GM18508 (cell line): ENCODE results near the gene GLRX2.
"Not testable (repeated sequence)": the region's sequence is repeated elsewhere in the genome, so short reads cannot be mapped to it uniquely, and the experiment has no call there.

Source experiments
- ATAC-seq: cut with Tn5 transposase; IDR thresholded peaks from one replicate; pipeline ENCODE4 v1.9.1; 2021; ENCODE audit warnings: moderate number of reproducible peaks; ENCODE audit not compliant: insufficient read depth, unreplicated experiment

The GLRX2 gene

GRCh38 chr1:193068013-193068412 is 37.2 kb downstream of the GLRX2 start:
- ATAC-seq = no peak

DNA sequence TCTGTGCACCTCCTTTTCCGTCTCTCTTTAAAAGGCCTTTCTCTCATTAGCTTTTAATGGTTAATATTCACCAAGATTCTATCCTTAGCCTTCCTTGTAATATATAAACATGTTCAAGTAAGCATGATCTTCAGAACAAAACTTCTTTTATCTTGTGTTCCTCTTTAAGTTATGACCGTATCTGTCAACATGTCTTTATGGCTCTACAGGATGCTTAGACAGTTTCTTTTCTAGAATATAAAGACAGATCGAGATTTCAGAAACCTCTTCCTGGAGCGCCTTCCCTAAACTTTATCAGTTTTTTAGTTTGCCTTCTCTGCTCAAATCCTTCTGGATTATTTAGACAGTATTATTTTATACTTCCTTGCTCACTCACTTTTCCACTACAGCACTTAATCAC is 38.6 kb downstream of the GLRX2 start:
- no peak for ATAC-seq

- no peak for ATAC-seq
Measured at GRCh38 chr1:193065954-193066353, 39.3 kb downstream of the GLRX2 start.

GRCh38 chr1:193062698-193063463 is 42.3 kb downstream of the GLRX2 start:
- ATAC-seq = no peak

GRCh38 chr1:193060938-193061337 is 44.3 kb downstream of the GLRX2 start:
- no peak for ATAC-seq

GRCh38 chr1:193060406-193060805 is 44.8 kb downstream of the GLRX2 start:
- no peak for ATAC-seq

DNA sequence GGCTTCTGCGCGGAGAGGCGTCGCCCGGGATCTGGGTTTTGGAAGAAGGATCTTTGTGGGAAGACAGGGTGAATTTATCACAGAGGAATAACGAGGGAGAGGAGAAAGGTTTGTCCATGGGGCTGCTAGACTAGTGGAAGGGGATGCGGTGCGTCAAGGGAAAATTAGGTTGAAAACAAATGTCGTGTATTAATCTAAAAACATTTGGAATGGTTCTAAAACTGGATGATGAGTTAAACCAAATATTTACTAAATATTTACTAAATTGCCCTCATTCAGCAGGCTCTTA is 45.2 kb downstream of the GLRX2 start:
- no peak for ATAC-seq

- peak; percentile 94 for ATAC-seq
Measured at GRCh38 chr1:193059282-193060114, 45.7 kb downstream of the GLRX2 start, which contains the start of the genes RO60 and UCHL5. TSS of gene RO60 (plus strand) at chr1:193059612. CDS start at chr1:193069055, 9,443 bp downstream. TSS of gene UCHL5 (minus strand) at chr1:193059360. CDS start at chr1:193059260, 100 bp downstream.

- ATAC-seq = peak; percentile 35
Measured at GRCh38 chr1:193058529-193059281, 46.5 kb downstream of the GLRX2 start.

GRCh38 chr1:193054169-193054675 is 51.0 kb downstream of the GLRX2 start:
- no peak for ATAC-seq

DNA sequence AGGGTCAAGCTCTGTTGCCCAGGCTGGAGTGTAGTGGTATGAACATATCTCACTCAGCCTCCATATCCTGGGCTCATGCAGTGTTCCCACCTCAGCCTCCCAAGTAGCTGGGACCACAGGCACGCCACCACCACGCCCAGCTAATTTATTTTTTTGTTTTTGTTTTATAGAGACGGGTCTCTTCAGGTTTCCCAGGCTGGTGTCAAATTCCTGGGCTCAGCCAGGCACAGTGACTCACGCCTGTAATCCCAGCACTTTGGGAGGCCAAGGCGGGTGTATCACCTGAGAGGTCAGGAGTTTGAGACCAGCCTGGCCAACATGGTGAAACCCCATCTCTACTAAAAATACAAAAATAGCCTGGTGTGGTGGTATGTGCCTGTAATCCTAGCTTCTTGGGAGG is 56.3 kb downstream of the GLRX2 start:
- ATAC-seq = not testable (repeated sequence)
